ENCODE measurements around the gene TLCD2. TPM values are rescaled to one million over a fixed set of nuclear protein-coding genes. Genes with fewer than 3 reads are reported as not detected.

Gene TLCD2
- total and polyA plus RNA-seq, 2 of the 13 experiments (the other 11 are each of a cell fraction or from before 2014, with no cell fraction given): 0.90 to 1.1 TPM

GRCh38 chr17:1742371-1743087 is 32.4 kb upstream of the TLCD2 start, which contains the start of gene SERPINF2 (continued):
- TF ChIP-seq ZNF441 (CRISPR knock-in tag; IDR thresholded peaks at IDR 0.05; ENCODE audit: borderline replicate concordance) (peak; percentile 58; the same call in 1 of the 2 replicates), ZEB1 (IDR thresholded peaks at IDR 0.05; ENCODE audit: insufficient replicate concordance, low read depth) (peak; percentile 65), ZNF609 (CRISPR knock-in tag; IDR thresholded peaks at IDR 0.05; ENCODE audit: borderline replicate concordance) (peak; percentile 85; the same call in 1 of the 2 replicates), SATB2 (CRISPR knock-in tag; IDR thresholded peaks at IDR 0.05) (no peak), ZNF607 (CRISPR knock-in tag; IDR thresholded peaks at IDR 0.05; ENCODE audit: borderline replicate concordance) (peak; percentile 31; the same call in 1 of the 2 replicates), TFE3 (CRISPR knock-in tag; IDR thresholded peaks at IDR 0.05) (peak; percentile 45; the same call in 1 of the 2 replicates), EEA1 (CRISPR knock-in tag; IDR thresholded peaks at IDR 0.05; ENCODE audit: borderline replicate concordance) (no peak), ZNF775 (CRISPR knock-in tag; IDR thresholded peaks at IDR 0.05; ENCODE audit: borderline replicate concordance) (peak; percentile 89), NFKB2 (CRISPR knock-in tag; IDR thresholded peaks at IDR 0.05; ENCODE audit: borderline replicate concordance) (peak; percentile 61; the same call in 1 of the 2 replicates), HES4 (CRISPR knock-in tag; IDR thresholded peaks at IDR 0.05; ENCODE audit: borderline replicate concordance) (peak; percentile 76), KLF9 (CRISPR knock-in tag; IDR thresholded peaks at IDR 0.05; ENCODE audit: low read depth) (no peak), ZNF547 (CRISPR knock-in tag; IDR thresholded peaks at IDR 0.05) (no peak; the same call in 1 of the 2 replicates), ZNF792 (CRISPR knock-in tag; IDR thresholded peaks at IDR 0.05) (0 out of 2 replicates have a peak, but pooled peaks have one; percentile 37), ZNF329 (CRISPR knock-in tag; IDR thresholded peaks at IDR 0.05; ENCODE audit: low read depth) (no peak), ZNF570 (CRISPR knock-in tag; IDR thresholded peaks at IDR 0.05; ENCODE audit: borderline replicate concordance) (no peak), POGZ (CRISPR knock-in tag; IDR thresholded peaks at IDR 0.05) (no peak), TEAD3 (CRISPR knock-in tag; optimal IDR thresholded peaks at IDR 0.05; ENCODE audit: borderline replicate concordance) (peak; percentile 62), ZNF639 (CRISPR knock-in tag; conservative IDR thresholded peaks at IDR 0.05) (no peak)
- TF ChIP-seq, protein P1, sequence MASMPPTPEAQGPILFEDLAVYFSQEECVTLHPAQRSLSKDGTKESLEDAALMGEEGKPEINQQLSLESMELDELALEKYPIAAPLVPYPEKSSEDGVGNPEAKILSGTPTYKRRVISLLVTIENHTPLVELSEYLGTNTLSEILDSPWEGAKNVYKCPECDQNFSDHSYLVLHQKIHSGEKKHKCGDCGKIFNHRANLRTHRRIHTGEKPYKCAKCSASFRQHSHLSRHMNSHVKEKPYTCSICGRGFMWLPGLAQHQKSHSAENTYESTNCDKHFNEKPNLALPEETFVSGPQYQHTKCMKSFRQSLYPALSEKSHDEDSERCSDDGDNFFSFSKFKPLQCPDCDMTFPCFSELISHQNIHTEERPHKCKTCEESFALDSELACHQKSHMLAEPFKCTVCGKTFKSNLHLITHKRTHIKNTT (CRISPR knock-in tag; IDR thresholded peaks at IDR 0.05): no peak
- TF ChIP-seq, protein P2, sequence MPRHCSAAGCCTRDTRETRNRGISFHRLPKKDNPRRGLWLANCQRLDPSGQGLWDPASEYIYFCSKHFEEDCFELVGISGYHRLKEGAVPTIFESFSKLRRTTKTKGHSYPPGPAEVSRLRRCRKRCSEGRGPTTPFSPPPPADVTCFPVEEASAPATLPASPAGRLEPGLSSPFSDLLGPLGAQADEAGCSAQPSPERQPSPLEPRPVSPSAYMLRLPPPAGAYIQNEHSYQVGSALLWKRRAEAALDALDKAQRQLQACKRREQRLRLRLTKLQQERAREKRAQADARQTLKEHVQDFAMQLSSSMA (CRISPR knock-in tag; IDR thresholded peaks at IDR 0.05): no peak

Measured in HepG2 (cell line).